GM12878 (cell line): ENCODE data around the gene WDR19. TPM values are rescaled to one million over a fixed set of nuclear protein-coding genes. Genes with fewer than 3 reads are reported as not detected.

Experiments used
- ATAC-seq: fragments of 200-7000 bp; cut with Tn5 transposase; 3 replicates; pipeline ENCODE4 v1.9.1; 2020; ENCODE audit warnings: mild to moderate bottlenecking, moderate library complexity
- BruUV-seq: library from RNA; stranded (reverse); fragments of 400-500 nt; replicated peaks from 2 replicates; lab custom pipeline; 2021; lab: Mats Ljungman, UMichigan
- CTCF ChIA-PET: fragments of 300-600 bp; sonication (Branson Sonifier 250); formaldehyde crosslinking; extraction: SDS; loops from one replicate; lab custom pipeline; 2021; ENCODE audit warnings: inconsistent platforms; lab: Yijun Ruan, JAX
- POLR2A ChIA-PET: fragments of 350-600 bp; formaldehyde crosslinking; extraction: SDS; loops from one replicate; lab custom pipeline; 2021; ENCODE audit warnings: inconsistent platforms; lab: Charles Lee
- RAD21 ChIA-PET: fragments of 300-600 bp; sonication (Branson Sonifier 250); formaldehyde crosslinking; loops from one replicate; lab custom pipeline; 2023; ENCODE audit warnings: antibody characterized with exemption; ENCODE audit not compliant: unreplicated experiment; lab: Charles Lee
- SMC1A ChIA-PET: fragments of 300-600 bp; sonication (Branson Sonifier 250); formaldehyde crosslinking; loops from one replicate; lab custom pipeline; 2023; ENCODE audit not compliant: unreplicated experiment, uncharacterized antibody; lab: Charles Lee
- DNase-seq: peaks from one replicate; pipeline ENCODE4 v3.0.0-alpha.2; 2011; ENCODE audit warnings: low read depth, low spot score
- FAIRE-seq: peaks from 3 replicates; lab custom pipeline; 2011; peaks lifted over from hg19 to GRCh38; lab: Jason Lieb, UNC
- H2AFZ ChIP-seq: 2 replicates; pipeline ENCODE4 v1.6.0; 2011; ENCODE audit warnings: low read depth, low read length, control low read depth; ENCODE audit not compliant: control insufficient read depth
- H3K27ac ChIP-seq: 2 replicates; pipeline ENCODE4 v1.5.1; 2011; ENCODE audit warnings: control low read depth; ENCODE audit not compliant: control insufficient read depth, insufficient read depth
- H3K27me3 ChIP-seq, 2 experiments: replicated peaks in 1 of 2; 2 replicates each; pipeline versions ENCODE4 v1.6.0 to v1.6.1; 2011; ENCODE audit warnings: low read length in 1 of 2; ENCODE audit not compliant: control insufficient read depth in 2 of 2, insufficient read depth in 2 of 2
- H3K36me3 ChIP-seq, 2 experiments: 2 replicates each; pipeline ENCODE4 v1.5.1; 2011; ENCODE audit warnings: low read length in 1 of 2; ENCODE audit not compliant: control insufficient read depth in 2 of 2, insufficient read depth in 2 of 2
- H3K4me1 ChIP-seq: 2 replicates; pipeline ENCODE4 v1.6.1; 2011; ENCODE audit warnings: mild to moderate bottlenecking, low read length, moderate library complexity, mixed read lengths; ENCODE audit not compliant: control insufficient read depth, insufficient read depth
- H3K4me2 ChIP-seq: 2 replicates; pipeline ENCODE4 v1.6.0; 2011; ENCODE audit warnings: control low read depth; ENCODE audit not compliant: control insufficient read depth, insufficient read depth
- H3K4me3 ChIP-seq: fragments of 200-600 bp; sonication (generic); 2 replicates; pipeline ENCODE4 v1.5.1; 2016
- H3K79me2 ChIP-seq: 2 replicates; pipeline ENCODE4 v1.6.0; 2011; ENCODE audit warnings: low read length; ENCODE audit not compliant: control insufficient read depth, insufficient read depth
- H3K9ac ChIP-seq: 2 replicates; pipeline ENCODE4 v1.8.0; 2011; ENCODE audit warnings: low read length, control low read depth, mixed read lengths; ENCODE audit not compliant: control insufficient read depth, insufficient read depth
- H3K9me3 ChIP-seq: replicated peaks from 3 replicates; pipeline ENCODE4 v1.5.1; 2011; ENCODE audit warnings: mild to moderate bottlenecking, low read length; ENCODE audit not compliant: control insufficient read depth, insufficient read depth
- H4K20me1 ChIP-seq: 2 replicates; pipeline ENCODE4 v1.6.0; 2011; ENCODE audit not compliant: control insufficient read depth, insufficient read depth
- ATF3 ChIP-seq: IDR thresholded peaks from 2 replicates; pipeline ENCODE4 v1.6.1; 2011; ENCODE audit warnings: low read depth, mild to moderate bottlenecking, low read length, moderate library complexity, borderline replicate concordance; ENCODE audit errors: extremely low read depth
- EZH2 ChIP-seq: IDR thresholded peaks from 2 replicates; pipeline ENCODE4 v1.6.1; 2012; ENCODE audit warnings: low read depth, mild to moderate bottlenecking, control low read depth, inconsistent platforms, low read length, borderline replicate concordance; ENCODE audit not compliant: control insufficient read depth
- HCFC1 ChIP-seq: fragments of 150-350 bp; IDR thresholded peaks from 2 replicates; pipeline ENCODE4 v1.6.1; 2014; ENCODE audit warnings: low read length
- IRF3 ChIP-seq: fragments of 450-650 bp; IDR thresholded peaks from 2 replicates; pipeline ENCODE4 v1.6.1; 2014; ENCODE audit warnings: mild to moderate bottlenecking
- MXI1 ChIP-seq: fragments of 150-350 bp; IDR thresholded peaks from 2 replicates; pipeline ENCODE4 v1.6.1; 2011; ENCODE audit warnings: low read depth, mild to moderate bottlenecking, inconsistent platforms, low read length, improper control_type of control experiment
- NFXL1 ChIP-seq: fragments of 450-650 bp; IDR thresholded peaks from 2 replicates; pipeline ENCODE4 v1.6.1; 2017; ENCODE audit warnings: antibody characterized with exemption, mild to moderate bottlenecking, borderline replicate concordance
- PML ChIP-seq: IDR thresholded peaks from 2 replicates; pipeline ENCODE4 v1.6.1; 2012; ENCODE audit warnings: low read length, inconsistent platforms
- RCOR1 ChIP-seq: conservative IDR thresholded peaks from 2 replicates; pipeline ENCODE4 v1.6.1; 2012; ENCODE audit warnings: low read depth, low read length, improper control_type of control experiment
- RELA ChIP-seq: fragments of 450-650 bp; IDR thresholded peaks from 2 replicates; pipeline ENCODE4 v1.8.0; 2014; ENCODE audit warnings: borderline replicate concordance; ENCODE audit not compliant: partially characterized antibody
- RFX5 ChIP-seq: IDR thresholded peaks from 2 replicates; pipeline ENCODE4 v1.6.1; 2011; ENCODE audit warnings: low read depth, low read length, improper control_type of control experiment
- SMAD1 ChIP-seq: fragments of 450-650 bp; IDR thresholded peaks from 2 replicates; pipeline ENCODE4 v1.6.1; 2018; ENCODE audit warnings: mild to moderate bottlenecking, low read depth; ENCODE audit not compliant: partially characterized antibody
- TBL1XR1 ChIP-seq: IDR thresholded peaks from 2 replicates; pipeline ENCODE4 v1.6.1; 2012; ENCODE audit warnings: low read depth, low read length, improper control_type of control experiment
- TCF12 ChIP-seq: IDR thresholded peaks from 2 replicates; pipeline ENCODE4 v1.6.1; 2011; ENCODE audit warnings: low read depth, mild to moderate bottlenecking, low read length
- TCF3 ChIP-seq: IDR thresholded peaks from 2 replicates; pipeline ENCODE4 v1.6.1; 2012; ENCODE audit warnings: low read depth, mild to moderate bottlenecking, low read length, borderline replicate concordance; ENCODE audit not compliant: insufficient read depth
- USF2 ChIP-seq: IDR thresholded peaks from 2 replicates; pipeline ENCODE4 v1.6.1; 2011; ENCODE audit warnings: low read depth, low read length, improper control_type of control experiment, borderline replicate concordance
- WRNIP1 ChIP-seq: IDR thresholded peaks from 2 replicates; pipeline ENCODE4 v1.6.1; 2011; ENCODE audit warnings: low read depth, low read length, improper control_type of control experiment, borderline replicate concordance
- ZBTB4 ChIP-seq: fragments of 450-650 bp; formaldehyde crosslinking; IDR thresholded peaks from 2 replicates; pipeline ENCODE4 v1.4.0; 2022; ENCODE audit warnings: mild to moderate bottlenecking, moderate library complexity
- WGBS: methylation state at CpG from one replicate; pipeline ENCODE4 v1.1.6; 2016; ENCODE audit warnings: low lambda C conversion rate; ENCODE audit not compliant: insufficient replicate concordance, insufficient coverage; ENCODE audit errors: missing lambda C conversion rate; 5-methylcytosine and 5-hydroxymethylcytosine counted together
- in situ Hi-C: fragments of 300-500 bp; cut with MboI; formaldehyde crosslinking; loops from 9 replicates; pipeline ENCODE4 v1.14.3; 2018; ENCODE audit warnings: mixed read lengths
- intact Hi-C: fragments of 100-400 bp; cut with micrococcal nuclease; formaldehyde crosslinking; loops from one replicate; pipeline ENCODE4 v1.14.2; 2022; ENCODE audit not compliant: unreplicated experiment
- polyA plus RNA-seq, 11 experiments: library from polyadenylated mRNA; depleted of rRNA in 4 of 11; unstranded in 6 of 11; stranded (reverse) in 5 of 11; fragments of >200 nt; fragmentation: Nextera tagmentation in 4 of 11; fragmentation: Illumina TruSeq in 1 of 11; extraction: Ambion mirVana in 4 of 11; extraction: Trizol in 1 of 11; gene quantifications; 1 replicate in 1 of 11; 2 replicates in 10 of 11; pipeline versions ENCODE4 v1.2.1 to v1.2.3, GENCODE V29; 2011 to 2016; ENCODE audit warnings: inconsistent platforms in 2 of 11, missing spikeins in 2 of 11, low read depth in 1 of 11
- total RNA-seq, 4 experiments: library from RNA; depleted of rRNA in 3 of 4; stranded (reverse); fragments of >200 nt in 3 of 4; fragmentation: Illumina TruSeq in 1 of 4; extraction: Trizol in 1 of 4; gene quantifications; 2 replicates each; pipeline versions ENCODE4 v1.2.1 to v1.2.3, GENCODE V29; 2013 to 2021

Gene WDR19
- total and polyA plus RNA-seq, 10 of the 15 experiments (the other 5 are each of a cell fraction or from before 2014, with no cell fraction given), result 3.5 to 15.4 (median 7.3) TPM

GRCh38 chr4:39285111-39285795 lies 102.9 kb downstream of the WDR19 start (continued):
- TF ChIP-seq RCOR1 (no peak), WRNIP1 (no peak), USF2 (no peak)

GRCh38 chr4:39285853-39286252 lies 103.5 kb downstream of the WDR19 start:
- no peak overlapping the region for H2AFZ ChIP-seq
- no peak; the same call in 2 of the 3 replicates for ATAC-seq
- intact Hi-C loops (no loop called here), in situ Hi-C loops (no loop called here)
- no peak overlapping the region for H3K27ac ChIP-seq
- no peaks in the 10 kb centered on the region for H3K27me3 ChIP-seq
- H3K79me2 ChIP-seq, result no peaks in the 10 kb centered on the region
- ChIA-PET CTCF (interaction anchor here (1.5 kb wide), 1 partner anchor 381 kb away, joined by 5 read pairs; no protein-coding TSS in a partner anchor), RAD21 (interaction anchor here (1.0 kb wide), 1 partner anchor 383 kb away, joined by 3 read pairs; no protein-coding TSS in a partner anchor), POLR2A (no interaction called here), SMC1A (interaction anchor here (1.3 to 1.4 kb wide), 2 partner anchors 12 to 85 kb away, joined by 3 read pairs; no protein-coding TSS in a partner anchor)
- peaks cover 4 to 29% of the 10 kb centered on the region in 2 experiments for H3K36me3 ChIP-seq
- 97% methylated on average over 2 of the region's 2 CpGs for WGBS
- BruUV-seq, result no TSS peak
- H3K9ac ChIP-seq, result no peak overlapping the region
- FAIRE-seq, result no peak
- TF ChIP-seq PML (no peak), ZBTB4 (no peak), TBL1XR1 (no peak), TCF12 (no peak), NFXL1 (no peak), MXI1 (no peak), ATF3 (no peak), EZH2 (no peak), IRF3 (no peak), HCFC1 (no peak), TCF3 (no peak), SMAD1 (no peak), RFX5 (no peak), RELA (no peak)
- H3K4me1 ChIP-seq, result no peaks in the 10 kb centered on the region
- H3K4me2 ChIP-seq, result no peak overlapping the region
- H4K20me1 ChIP-seq, result no peaks in the 10 kb centered on the region
- no peak overlapping the region for H3K4me3 ChIP-seq
- H3K9me3 ChIP-seq, result no peaks in the 10 kb centered on the region
- DNase-seq, result no peak
